Osteocyte (in vitro differentiated cells): Measurements from ENCODE around the gene IRF9. TPM values are rescaled to one million over a fixed set of nuclear protein-coding genes. Genes with fewer than 3 reads are reported as not detected.
A peak's percentile ranks its signal among the peaks of the same experiment; 100 is the strongest.

ENCODE experiments used
- DNase-seq: peaks from one replicate; pipeline ENCODE4 v3.0.0; 2021; ENCODE audit warnings: mixed read lengths; ENCODE audit not compliant: unreplicated experiment; ENCODE audit errors: extremely low spot score
- H3K27ac Mint-ChIP-seq: one replicate; pipeline ENCODE4 v1.8.0; 2021; ENCODE audit warnings: mild to moderate bottlenecking, mixed read lengths; ENCODE audit not compliant: unreplicated experiment
- H3K27me3 Mint-ChIP-seq: one replicate; pipeline ENCODE4 v1.8.0; 2021; ENCODE audit warnings: mixed read lengths; ENCODE audit not compliant: unreplicated experiment
- H3K36me3 Mint-ChIP-seq: one replicate; pipeline ENCODE4 v1.8.0; 2021; ENCODE audit warnings: mixed read lengths; ENCODE audit not compliant: unreplicated experiment
- H3K4me1 Mint-ChIP-seq: one replicate; pipeline ENCODE4 v1.8.0; 2021; ENCODE audit warnings: mixed read lengths; ENCODE audit not compliant: unreplicated experiment
- H3K4me3 Mint-ChIP-seq: one replicate; pipeline ENCODE4 v1.8.0; 2021; ENCODE audit warnings: mild to moderate bottlenecking, moderate library complexity, mixed read lengths; ENCODE audit not compliant: unreplicated experiment
- H3K9me3 Mint-ChIP-seq: one replicate; pipeline ENCODE4 v1.8.0; 2021; ENCODE audit warnings: mixed read lengths; ENCODE audit not compliant: unreplicated experiment
- CTCF ChIP-seq: fragments of 200-600 bp; sonication (generic); IDR thresholded peaks from 2 replicates; pipeline ENCODE4 v1.5.0; 2021; ENCODE audit warnings: antibody characterized with exemption, mild to moderate bottlenecking, moderate library complexity
- total RNA-seq: library from RNA; stranded (reverse); gene quantifications from 2 replicates; pipeline ENCODE4 v1.2.1, GENCODE V29; 2021

Gene IRF9
- total RNA-seq, 1 donor from 2014 or later = 58.9 TPM

GRCh38 chr14:24132976-24133375, 28.1 kb upstream of the IRF9 start:
- Mint-ChIP-seq H3K27ac (no peak overlapping the region), H3K4me3 (no peak overlapping the region), H3K27me3 (no peaks in the 10 kb centered on the region), H3K4me1 (peaks cover 12% of the 10 kb centered on the region), H3K9me3 (no peaks in the 10 kb centered on the region), H3K36me3 (peaks cover 6% of the 10 kb centered on the region)
- no peak for DNase-seq
- TF ChIP-seq CTCF = no peak

GRCh38 chr14:24133735-24134134, 27.3 kb upstream of the IRF9 start:
- H3K36me3 Mint-ChIP-seq = peaks cover 13% of the 10 kb centered on the region
- no peak overlapping the region for H3K4me3 Mint-ChIP-seq
- no peak for DNase-seq
- peaks cover 12% of the 10 kb centered on the region for H3K4me1 Mint-ChIP-seq
- no peak for TF ChIP-seq CTCF
- no peak overlapping the region for H3K27ac Mint-ChIP-seq
- no peaks in the 10 kb centered on the region for H3K9me3 Mint-ChIP-seq
- H3K27me3 Mint-ChIP-seq = no peaks in the 10 kb centered on the region

GRCh38 chr14:24135584-24135833, 25.6 kb upstream of the IRF9 start:
- no peak for DNase-seq
- no peaks in the 10 kb centered on the region for H3K9me3 Mint-ChIP-seq
- no peaks in the 10 kb centered on the region for H3K27me3 Mint-ChIP-seq
- no peak for TF ChIP-seq CTCF
- peaks cover 19% of the 10 kb centered on the region for H3K36me3 Mint-ChIP-seq
- H3K4me1 Mint-ChIP-seq = peaks cover 26% of the 10 kb centered on the region
- peak overlapping the region; percentile 79 for H3K4me3 Mint-ChIP-seq
- H3K27ac Mint-ChIP-seq = peak overlapping the region; percentile 66

GRCh38 chr14:24135834-24136683, 25.0 kb upstream of the IRF9 start, which contains the start of gene PSME1:
Gene PSME1, plus strand, starts transcription at chr14:24136194. Its CDS starts 69 bp downstream, at chr14:24136263.
- H3K27me3 Mint-ChIP-seq = no peaks in the 10 kb centered on the region
- no peaks in the 10 kb centered on the region for H3K9me3 Mint-ChIP-seq
- H3K27ac Mint-ChIP-seq = peak within 1 kb of the TSS; percentile 81
- DNase-seq = peak; percentile 97
- peaks cover 19% of the 10 kb centered on the region for H3K36me3 Mint-ChIP-seq
- peaks cover 28% of the 10 kb centered on the region for H3K4me1 Mint-ChIP-seq
- no peak for TF ChIP-seq CTCF
- peak within 1 kb of the TSS; percentile 79 for H3K4me3 Mint-ChIP-seq

- Mint-ChIP-seq H3K4me3 (peak overlapping the region; percentile 79), H3K27ac (peak overlapping the region; percentile 81), H3K36me3 (peaks cover 19% of the 10 kb centered on the region), H3K9me3 (no peaks in the 10 kb centered on the region), H3K27me3 (no peaks in the 10 kb centered on the region), H3K4me1 (peaks cover 29% of the 10 kb centered on the region)
- no peak for TF ChIP-seq CTCF
- no peak for DNase-seq
Measured at GRCh38 chr14:24136684-24137528, 24.2 kb upstream of the IRF9 start.
